GM12878 (cell line): ENCODE data around the gene HSF5. TPM values are rescaled to one million over a fixed set of nuclear protein-coding genes. Genes with fewer than 3 reads are reported as not detected.

ENCODE experiments used
- ATAC-seq: fragments of 200-7000 bp; cut with Tn5 transposase; 3 replicates; pipeline ENCODE4 v1.9.1; 2020; ENCODE audit warnings: mild to moderate bottlenecking, moderate library complexity
- BruUV-seq: library from RNA; stranded (reverse); fragments of 400-500 nt; replicated peaks from 2 replicates; lab custom pipeline; 2021; lab: Mats Ljungman, UMichigan
- CTCF ChIA-PET: fragments of 300-600 bp; sonication (Branson Sonifier 250); formaldehyde crosslinking; extraction: SDS; loops from one replicate; lab custom pipeline; 2021; ENCODE audit warnings: inconsistent platforms; lab: Yijun Ruan, JAX
- POLR2A ChIA-PET: fragments of 350-600 bp; formaldehyde crosslinking; extraction: SDS; loops from one replicate; lab custom pipeline; 2021; ENCODE audit warnings: inconsistent platforms; lab: Charles Lee
- RAD21 ChIA-PET: fragments of 300-600 bp; sonication (Branson Sonifier 250); formaldehyde crosslinking; loops from one replicate; lab custom pipeline; 2023; ENCODE audit warnings: antibody characterized with exemption; ENCODE audit not compliant: unreplicated experiment; lab: Charles Lee
- SMC1A ChIA-PET: fragments of 300-600 bp; sonication (Branson Sonifier 250); formaldehyde crosslinking; loops from one replicate; lab custom pipeline; 2023; ENCODE audit not compliant: unreplicated experiment, uncharacterized antibody; lab: Charles Lee
- DNase-seq: peaks from one replicate; pipeline ENCODE4 v3.0.0-alpha.2; 2011; ENCODE audit warnings: low read depth, low spot score
- FAIRE-seq: peaks from 3 replicates; lab custom pipeline; 2011; peaks lifted over from hg19 to GRCh38; lab: Jason Lieb, UNC
- H2AFZ ChIP-seq: 2 replicates; pipeline ENCODE4 v1.6.0; 2011; ENCODE audit warnings: low read depth, low read length, control low read depth; ENCODE audit not compliant: control insufficient read depth
- H3K27ac ChIP-seq: 2 replicates; pipeline ENCODE4 v1.5.1; 2011; ENCODE audit warnings: control low read depth; ENCODE audit not compliant: control insufficient read depth, insufficient read depth
- H3K27me3 ChIP-seq, 2 experiments: replicated peaks in 1 of 2; 2 replicates each; pipeline versions ENCODE4 v1.6.0 to v1.6.1; 2011; ENCODE audit warnings: low read length in 1 of 2; ENCODE audit not compliant: control insufficient read depth in 2 of 2, insufficient read depth in 2 of 2
- H3K36me3 ChIP-seq, 2 experiments: 2 replicates each; pipeline ENCODE4 v1.5.1; 2011; ENCODE audit warnings: low read length in 1 of 2; ENCODE audit not compliant: control insufficient read depth in 2 of 2, insufficient read depth in 2 of 2
- H3K4me1 ChIP-seq: 2 replicates; pipeline ENCODE4 v1.6.1; 2011; ENCODE audit warnings: mild to moderate bottlenecking, low read length, moderate library complexity, mixed read lengths; ENCODE audit not compliant: control insufficient read depth, insufficient read depth
- H3K4me2 ChIP-seq: 2 replicates; pipeline ENCODE4 v1.6.0; 2011; ENCODE audit warnings: control low read depth; ENCODE audit not compliant: control insufficient read depth, insufficient read depth
- H3K4me3 ChIP-seq: fragments of 200-600 bp; sonication (generic); 2 replicates; pipeline ENCODE4 v1.5.1; 2016
- H3K79me2 ChIP-seq: 2 replicates; pipeline ENCODE4 v1.6.0; 2011; ENCODE audit warnings: low read length; ENCODE audit not compliant: control insufficient read depth, insufficient read depth
- H3K9ac ChIP-seq: 2 replicates; pipeline ENCODE4 v1.8.0; 2011; ENCODE audit warnings: low read length, control low read depth, mixed read lengths; ENCODE audit not compliant: control insufficient read depth, insufficient read depth
- H3K9me3 ChIP-seq: replicated peaks from 3 replicates; pipeline ENCODE4 v1.5.1; 2011; ENCODE audit warnings: mild to moderate bottlenecking, low read length; ENCODE audit not compliant: control insufficient read depth, insufficient read depth
- H4K20me1 ChIP-seq: 2 replicates; pipeline ENCODE4 v1.6.0; 2011; ENCODE audit not compliant: control insufficient read depth, insufficient read depth
- CTCF ChIP-seq, 3 experiments: IDR thresholded peaks in 2 of 3; conservative IDR thresholded peaks in 1 of 3; 2 replicates each; pipeline ENCODE4 v1.5.1; 2011; ENCODE audit warnings: low read depth in 3 of 3, low read length in 3 of 3, mild to moderate bottlenecking in 3 of 3, control low read depth in 2 of 3, moderate library complexity in 2 of 3, inconsistent platforms in 1 of 3, mixed read lengths in 1 of 3; ENCODE audit not compliant: control insufficient read depth in 2 of 3, insufficient read depth in 1 of 3; ENCODE audit errors: extremely low read depth in 1 of 3
- E2F8 ChIP-seq: fragments of 450-650 bp; IDR thresholded peaks from 2 replicates; pipeline ENCODE4 v1.6.1; 2018; ENCODE audit warnings: mild to moderate bottlenecking, low read depth, moderate library complexity; ENCODE audit not compliant: partially characterized antibody
- KAT2A ChIP-seq: conservative IDR thresholded peaks from 2 replicates; pipeline ENCODE4 v1.6.1; 2011; ENCODE audit warnings: low read depth, low read length; ENCODE audit not compliant: control insufficient read depth
- LARP7 ChIP-seq: fragments of 450-650 bp; IDR thresholded peaks from 2 replicates; pipeline ENCODE4 v1.6.1; 2017; ENCODE audit warnings: mild to moderate bottlenecking
- NR2F1 ChIP-seq: fragments of 450-650 bp; conservative IDR thresholded peaks from 2 replicates; pipeline ENCODE4 v1.6.1; 2017; ENCODE audit warnings: mild to moderate bottlenecking
- PAX8 ChIP-seq: fragments of 450-650 bp; IDR thresholded peaks from 2 replicates; pipeline ENCODE4 v1.6.1; 2017; ENCODE audit warnings: mild to moderate bottlenecking, moderate library complexity
- POU2F2 ChIP-seq: IDR thresholded peaks from 3 replicates; pipeline ENCODE4 v1.6.1; 2011; ENCODE audit warnings: low read depth, mild to moderate bottlenecking, low read length, borderline replicate concordance
- TAF1 ChIP-seq: IDR thresholded peaks from 2 replicates; pipeline ENCODE4 v1.6.1; 2011; ENCODE audit warnings: mild to moderate bottlenecking, low read depth, low read length, borderline replicate concordance
- ZBTB11 ChIP-seq: fragments of 450-650 bp; formaldehyde crosslinking; IDR thresholded peaks from 2 replicates; pipeline ENCODE4 v1.5.0; 2022; ENCODE audit warnings: mild to moderate bottlenecking, missing genetic modification characterization
- in situ Hi-C: fragments of 300-500 bp; cut with MboI; formaldehyde crosslinking; loops from 9 replicates; pipeline ENCODE4 v1.14.3; 2018; ENCODE audit warnings: mixed read lengths
- intact Hi-C: fragments of 100-400 bp; cut with micrococcal nuclease; formaldehyde crosslinking; loops from one replicate; pipeline ENCODE4 v1.14.2; 2022; ENCODE audit not compliant: unreplicated experiment
- polyA plus RNA-seq, 11 experiments: library from polyadenylated mRNA; depleted of rRNA in 4 of 11; unstranded in 6 of 11; stranded (reverse) in 5 of 11; fragments of >200 nt; fragmentation: Nextera tagmentation in 4 of 11; fragmentation: Illumina TruSeq in 1 of 11; extraction: Ambion mirVana in 4 of 11; extraction: Trizol in 1 of 11; gene quantifications; 1 replicate in 1 of 11; 2 replicates in 10 of 11; pipeline versions ENCODE4 v1.2.1 to v1.2.3, GENCODE V29; 2011 to 2016; ENCODE audit warnings: inconsistent platforms in 2 of 11, missing spikeins in 2 of 11, low read depth in 1 of 11
- total RNA-seq, 4 experiments: library from RNA; depleted of rRNA in 3 of 4; stranded (reverse); fragments of >200 nt in 3 of 4; fragmentation: Illumina TruSeq in 1 of 4; extraction: Trizol in 1 of 4; gene quantifications; 2 replicates each; pipeline versions ENCODE4 v1.2.1 to v1.2.3, GENCODE V29; 2013 to 2021
- TF ChIP-seq, protein P1 (sequence below): fragments of 450-650 bp; IDR thresholded peaks from 2 replicates; pipeline ENCODE4 v1.6.1; 2017; ENCODE audit warnings: mild to moderate bottlenecking

HSF5 gene
- total and polyA plus RNA-seq, 10 of the 15 experiments (the other 5 are each of a cell fraction or from before 2014, with no cell fraction given) = 0.02 to 0.18 (median 0.06) TPM; not detected in 4

DNA sequence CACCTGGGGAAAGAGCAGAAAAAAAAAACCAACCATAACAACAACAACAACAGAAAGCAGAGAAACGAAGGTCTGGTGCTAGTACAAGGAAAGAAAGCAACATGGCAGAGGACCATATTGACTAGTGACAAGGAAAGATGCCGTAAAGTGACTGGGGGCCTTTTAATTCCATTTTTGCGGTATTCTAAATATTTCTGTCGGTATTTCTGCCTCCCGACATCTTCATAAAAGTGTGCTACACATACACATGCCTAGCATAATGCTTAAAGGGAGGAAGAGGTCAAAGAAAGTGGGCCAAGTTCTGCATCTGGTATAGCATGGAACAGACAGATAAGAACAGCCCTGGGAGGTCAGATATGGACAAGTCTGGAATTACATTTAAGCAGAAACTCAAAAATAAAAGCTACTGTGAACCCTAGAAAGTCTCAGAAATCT is 51.4 kb downstream of the HSF5 start (continued):
- TF ChIP-seq, protein P1, sequence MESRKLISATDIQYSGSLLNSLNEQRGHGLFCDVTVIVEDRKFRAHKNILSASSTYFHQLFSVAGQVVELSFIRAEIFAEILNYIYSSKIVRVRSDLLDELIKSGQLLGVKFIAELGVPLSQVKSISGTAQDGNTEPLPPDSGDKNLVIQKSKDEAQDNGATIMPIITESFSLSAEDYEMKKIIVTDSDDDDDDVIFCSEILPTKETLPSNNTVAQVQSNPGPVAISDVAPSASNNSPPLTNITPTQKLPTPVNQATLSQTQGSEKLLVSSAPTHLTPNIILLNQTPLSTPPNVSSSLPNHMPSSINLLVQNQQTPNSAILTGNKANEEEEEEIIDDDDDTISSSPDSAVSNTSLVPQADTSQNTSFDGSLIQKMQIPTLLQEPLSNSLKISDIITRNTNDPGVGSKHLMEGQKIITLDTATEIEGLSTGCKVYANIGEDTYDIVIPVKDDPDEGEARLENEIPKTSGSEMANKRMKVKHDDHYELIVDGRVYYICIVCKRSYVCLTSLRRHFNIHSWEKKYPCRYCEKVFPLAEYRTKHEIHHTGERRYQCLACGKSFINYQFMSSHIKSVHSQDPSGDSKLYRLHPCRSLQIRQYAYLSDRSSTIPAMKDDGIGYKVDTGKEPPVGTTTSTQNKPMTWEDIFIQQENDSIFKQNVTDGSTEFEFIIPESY = no peak
- TF ChIP-seq CTCF (IDR thresholded peaks at IDR 0.05 in 2 of 3, conservative IDR thresholded peaks at IDR 0.05 in 1 of 3; ENCODE audit: control insufficient read depth in 2 of 3, extremely low read depth in 1 of 3, insufficient read depth in 1 of 3, low read depth in 3 of 3, low read length in 3 of 3) = no peak

- Histone ChIP-seq H3K27me3 (no peaks in the 10 kb centered on the region), H3K36me3 (no peaks in the 10 kb centered on the region), H3K9ac (no peak overlapping the region), H3K4me3 (no peak overlapping the region), H3K4me2 (no peak overlapping the region), H2AFZ (no peak overlapping the region), H3K9me3 (no peaks in the 10 kb centered on the region), H3K4me1 (no peaks in the 10 kb centered on the region), H4K20me1 (no peaks in the 10 kb centered on the region), H3K27ac (no peak overlapping the region), H3K79me2 (no peaks in the 10 kb centered on the region)
- ChIA-PET POLR2A (no interaction called here), CTCF (interaction anchor here (0.8 to 5.9 kb wide), 7 partner anchors 9 to 188 kb away, joined by 3 to 23 read pairs (median 7); partner anchors contain the start of gene RNF43), SMC1A (interaction anchor here (0.6 to 1.8 kb wide), 4 partner anchors 9 to 119 kb away, joined by 3 to 5 read pairs (median 4); no protein-coding TSS in a partner anchor), RAD21 (interaction anchor here (0.7 kb wide), 1 partner anchor 191 kb away, joined by 5 read pairs; no protein-coding TSS in a partner anchor)
- no peak for FAIRE-seq
- in situ Hi-C loops (no loop called here), intact Hi-C loops (no loop called here)
- no peak for DNase-seq
- no peak for ATAC-seq
- no TSS peak for BruUV-seq
- TF ChIP-seq LARP7 = no peak
- TF ChIP-seq KAT2A = no peak
- no peak for TF ChIP-seq PAX8
- no peak for TF ChIP-seq E2F8
- TF ChIP-seq POU2F2 = no peak
- no peak for TF ChIP-seq NR2F1
- TF ChIP-seq TAF1 = no peak
- TF ChIP-seq ZBTB11 (CRISPR knock-in tag) = no peak
These were observed 52.0 kb downstream of the HSF5 start for GRCh38 chr17:58436245-58436644.
